Prostate gland (tissue), 2 donors: ENCODE measurements around the gene EEF1AKMT3.

Experiments
- CTCF ChIP-seq, 4 experiments: fragments of 200-600 bp in 2 of 4; fragments of 450-650 bp in 2 of 4; sonication (generic) in 2 of 4; IDR thresholded peaks; 1 replicate in 3 of 4; 2 replicates in 1 of 4; pipeline ENCODE4 v1.5.1; 2016 to 2019; ENCODE audit warnings: antibody characterized with exemption in 4 of 4, mild to moderate bottlenecking in 2 of 4, moderate library complexity in 2 of 4
- POLR2A ChIP-seq: fragments of 450-650 bp; IDR thresholded peaks from one replicate; pipeline ENCODE4 v1.6.1; 2016; ENCODE audit warnings: antibody characterized with exemption, mild to moderate bottlenecking
- POLR2AphosphoS5 ChIP-seq: sonication (generic); formaldehyde crosslinking; IDR thresholded peaks from one replicate; pipeline ENCODE4 v1.6.1; 2017; ENCODE audit warnings: antibody characterized with exemption

- no peak for TF ChIP-seq CTCF (IDR thresholded peaks at IDR 0.05)
- no peak for TF ChIP-seq POLR2AphosphoS5
- no peak for TF ChIP-seq POLR2A
These were observed 58.0 kb downstream of the EEF1AKMT3 start for GRCh38 chr12:57830393-57830792.
